Astrocyte (in vitro differentiated cells and primary cell): Measurements from ENCODE around the gene SOCS2.

ENCODE experiments used
- CTCF ChIP-seq: IDR thresholded peaks from 2 replicates; pipeline ENCODE4 v1.5.1; 2011; ENCODE audit warnings: low read depth, mild to moderate bottlenecking, inconsistent platforms, low read length, moderate library complexity; ENCODE audit not compliant: insufficient read depth
- EZH2 ChIP-seq: IDR thresholded peaks from 2 replicates; pipeline ENCODE4 v1.6.1; 2012; ENCODE audit warnings: mild to moderate bottlenecking, low read length, inconsistent platforms; ENCODE audit not compliant: insufficient read depth

- TF ChIP-seq CTCF, result no peak
- no peak for TF ChIP-seq EZH2
Measured at GRCh38 chr12:93595351-93595750, 22.9 kb downstream of the SOCS2 start.
